Fibroblast of villous mesenchyme (primary cell): ENCODE data around the gene CGN. TPM values are rescaled to one million over a fixed set of nuclear protein-coding genes. Genes with fewer than 3 reads are reported as not detected.

Source experiments
- DNase-seq: peaks from one replicate; pipeline ENCODE4 v3.0.0-alpha.2; 2010; ENCODE audit warnings: low read depth
- H3K4me3 ChIP-seq: 2 replicates; pipeline ENCODE4 v1.5.1; 2011; ENCODE audit warnings: low read depth, mild to moderate bottlenecking, low read length
- CTCF ChIP-seq: IDR thresholded peaks from 2 replicates; pipeline ENCODE4 v1.5.1; 2012; ENCODE audit warnings: low read depth, mild to moderate bottlenecking, low read length; ENCODE audit not compliant: insufficient read depth
- small RNA-seq: library from RNA; depleted of rRNA; stranded (forward); fragments of <200 nt; gene quantifications from one replicate; pipeline ENCODE3, GENCODE V24; 2012
- total RNA-seq: library from RNA; depleted of rRNA; stranded (reverse); fragments of >200 nt; gene quantifications from 2 replicates; pipeline ENCODE4 v1.2.3, GENCODE V29; 2012

The CGN gene
- total RNA-seq, 1 donor, result not detected

GRCh38 chr1:151583796-151584195 lies 72.6 kb downstream of the CGN start:
- no peak for TF ChIP-seq CTCF
- no peak for DNase-seq
- H3K4me3 ChIP-seq, result no peak overlapping the region

GRCh38 chr1:151584278-151584677 lies 73.1 kb downstream of the CGN start:
- H3K4me3 ChIP-seq, result no peak overlapping the region
- no peak for TF ChIP-seq CTCF
- no peak for DNase-seq

GRCh38 chr1:151584780-151585179 lies 73.6 kb downstream of the CGN start:
- H3K4me3 ChIP-seq, result no peak overlapping the region
- DNase-seq, result no peak
- no peak for TF ChIP-seq CTCF

GRCh38 chr1:151585622-151586021 lies 74.4 kb downstream of the CGN start:
- DNase-seq, result peak; percentile 71
- no peak overlapping the region for H3K4me3 ChIP-seq
- TF ChIP-seq CTCF, result no peak

Small RNA genes lying within 50 kb of the gene (small RNA-seq; reads per million reads assigned to genes)
- gene MIR554, result not detected
- gene RF00405, result 2.8 reads per million, percentile 66 among the genes with 10 or more reads in this experiment

Other genes starting within 250 kb of the CGN start
- 12.6 and 16.4 TPM in 2 replicates for gene ZNF687, start 229.1 kb upstream of the CGN start, total RNA-seq
- gene PI4KB, start 184.0 kb upstream of the CGN start, total RNA-seq, result 61.2 and 85.5 TPM in 2 replicates
- gene RFX5, start 164.1 kb upstream of the CGN start, total RNA-seq, result 34.8 and 58.7 TPM in 2 replicates
- 23.3 and 27.7 TPM in 2 replicates for gene SELENBP1, start 138.7 kb upstream of the CGN start, total RNA-seq
- 427 and 490 TPM in 2 replicates for gene PSMB4, start 111.8 kb upstream of the CGN start, total RNA-seq
- 28.0 and 31.1 TPM in 2 replicates for gene POGZ, start 51.9 kb upstream of the CGN start, total RNA-seq
- 16.8 and 32.8 TPM in 2 replicates for gene TUFT1, start 28.9 kb downstream of the CGN start, total RNA-seq
- 26.7 and 34.5 TPM in 2 replicates for gene SNX27, start 100.7 kb downstream of the CGN start, total RNA-seq
- gene CELF3, start 205.4 kb downstream of the CGN start, total RNA-seq, result not detected in 2 replicates
- 0.64 TPM in 1 of 2 replicates, not detected in the other for gene RIIAD1, start 210.1 kb downstream of the CGN start, total RNA-seq